Measurements from ENCODE around the gene ITGAD.

GRCh38 chr16:31471875-31472708 lies 79.0 kb downstream of the ITGAD start, which contains the start of gene TGFB1I1:
- TF ChIP-seq CTCF (IDR thresholded peaks at IDR 0.05) (no peak), POLR2A (IDR thresholded peaks at IDR 0.05) (peak in 1 of 4 donors; percentile 35)

Data from esophagus squamous epithelium (tissue), 4 donors.